IMR-90 (cell line): ENCODE results near the gene PTPRF. TPM values are rescaled to one million over a fixed set of nuclear protein-coding genes. Genes with fewer than 3 reads are reported as not detected.

Experiments used
- BHLHE40 ChIP-seq: fragments of 150-350 bp; IDR thresholded peaks from 2 replicates; pipeline ENCODE4 v1.6.1; 2016; ENCODE audit warnings: mild to moderate bottlenecking, low read depth, low read length
- CHD1 ChIP-seq: IDR thresholded peaks from 2 replicates; pipeline ENCODE4 v1.6.1; 2012; ENCODE audit warnings: low read depth, low read length, improper control_type of control experiment
- POLR2A ChIP-seq: IDR thresholded peaks from 2 replicates; pipeline ENCODE4 v1.6.1; 2012; ENCODE audit warnings: mild to moderate bottlenecking, low read depth, low read length
- RCOR1 ChIP-seq: IDR thresholded peaks from 2 replicates; pipeline ENCODE4 v1.6.1; 2012; ENCODE audit warnings: mild to moderate bottlenecking, low read length, improper control_type of control experiment; ENCODE audit not compliant: insufficient replicate concordance
- SMC3 ChIP-seq: fragments of 150-350 bp; IDR thresholded peaks from 2 replicates; pipeline ENCODE4 v1.6.1; 2016; ENCODE audit warnings: low read depth, mild to moderate bottlenecking, antibody characterized with exemption, low read length, moderate library complexity
- polyA plus RNA-seq, 3 experiments: library from polyadenylated mRNA; depleted of rRNA; stranded (reverse); fragments of >200 nt; gene quantifications; 2 replicates each; pipeline ENCODE4 v1.2.3, GENCODE V29; 2012; ENCODE audit warnings: low replicate concordance in 1 of 3
- total RNA-seq: library from RNA; depleted of rRNA; stranded (reverse); fragments of >200 nt; gene quantifications from 2 replicates; pipeline ENCODE4 v1.2.3, GENCODE V29; 2012
- TF ChIP-seq, protein P1 (sequence below): fragments of 150-350 bp; IDR thresholded peaks from 2 replicates; pipeline ENCODE4 v1.6.1; 2017; ENCODE audit warnings: mild to moderate bottlenecking, antibody characterized with exemption, low read length, low read depth

Gene PTPRF
- total and polyA plus RNA-seq, 2 of the 4 experiments (the other 2 are of a cell fraction), result 25.8 to 92.3 TPM

DNA sequence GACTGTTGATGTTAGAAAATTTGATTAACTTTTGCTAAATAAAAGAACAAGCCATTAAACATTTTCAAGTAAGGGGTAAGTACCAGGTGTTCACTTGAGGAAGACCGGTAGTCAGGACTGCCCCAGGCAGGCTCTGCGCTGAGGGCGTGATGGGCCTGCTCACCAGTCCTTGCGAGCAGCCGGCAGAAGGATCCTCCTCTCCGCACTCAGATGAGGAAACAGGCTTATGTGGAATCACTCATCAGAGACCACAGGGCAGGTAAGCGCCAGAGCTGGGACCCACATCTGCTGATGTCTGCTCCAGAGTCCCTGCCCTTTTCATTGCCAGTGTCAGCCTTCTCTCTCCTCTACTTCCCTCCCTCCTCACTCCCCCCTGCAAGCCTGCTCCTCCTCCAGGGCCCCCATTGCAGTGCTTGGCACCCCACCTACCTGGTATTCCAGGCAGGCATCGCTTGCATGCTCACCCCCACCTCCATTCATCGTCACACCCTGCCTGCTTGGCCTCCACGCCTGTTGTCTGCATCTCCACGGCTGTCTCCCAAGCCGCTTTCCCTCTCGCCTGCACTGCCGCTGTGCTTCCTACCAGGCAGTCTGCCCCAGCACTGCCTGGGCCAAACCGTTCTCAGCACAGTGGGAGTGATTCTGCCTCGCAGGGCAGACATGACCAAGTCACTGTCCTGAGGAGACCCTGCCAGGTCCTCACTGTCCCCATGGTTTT is 94.5 kb downstream of the PTPRF start (continued):
- TF ChIP-seq RCOR1 (no peak), BHLHE40 (no peak), POLR2A (no peak), CHD1 (no peak), SMC3 (no peak)
- TF ChIP-seq, protein P1, sequence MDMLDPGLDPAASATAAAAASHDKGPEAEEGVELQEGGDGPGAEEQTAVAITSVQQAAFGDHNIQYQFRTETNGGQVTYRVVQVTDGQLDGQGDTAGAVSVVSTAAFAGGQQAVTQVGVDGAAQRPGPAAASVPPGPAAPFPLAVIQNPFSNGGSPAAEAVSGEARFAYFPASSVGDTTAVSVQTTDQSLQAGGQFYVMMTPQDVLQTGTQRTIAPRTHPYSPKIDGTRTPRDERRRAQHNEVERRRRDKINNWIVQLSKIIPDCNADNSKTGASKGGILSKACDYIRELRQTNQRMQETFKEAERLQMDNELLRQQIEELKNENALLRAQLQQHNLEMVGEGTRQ, result no peak
